HuH-7.5 (cell line): ENCODE data around the gene MBD2.
"Not testable (repeated sequence)": the region's sequence is repeated elsewhere in the genome, so short reads cannot be mapped to it uniquely, and the experiment has no call there.

Source experiments
- DNase-seq: peaks from one replicate; pipeline ENCODE4 v3.0.0; 2011; ENCODE audit warnings: low spot score

MBD2 gene

DNA sequence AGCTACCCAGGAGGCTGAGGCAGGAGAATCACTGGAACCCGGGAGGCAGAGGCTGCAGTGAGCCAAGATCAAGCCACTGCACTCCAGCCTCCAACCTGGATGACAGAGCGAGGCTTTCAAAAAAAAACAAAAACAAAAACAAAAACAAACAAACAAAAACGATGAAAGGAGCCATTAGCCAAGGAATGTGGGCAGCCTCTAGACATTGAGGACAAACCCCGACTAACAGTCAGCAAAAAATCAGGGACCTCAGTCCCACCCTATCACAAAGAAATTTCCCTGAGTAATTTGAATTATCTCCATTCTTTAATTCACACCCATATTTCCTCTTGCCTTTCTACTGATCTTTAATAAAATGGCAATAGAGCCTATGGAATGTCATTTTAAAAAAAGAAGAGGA lies 75.8 kb downstream of the MBD2 start:
- no peak for DNase-seq

GRCh38 chr18:54148151-54148550 lies 76.3 kb downstream of the MBD2 start:
- DNase-seq: no peak

DNA sequence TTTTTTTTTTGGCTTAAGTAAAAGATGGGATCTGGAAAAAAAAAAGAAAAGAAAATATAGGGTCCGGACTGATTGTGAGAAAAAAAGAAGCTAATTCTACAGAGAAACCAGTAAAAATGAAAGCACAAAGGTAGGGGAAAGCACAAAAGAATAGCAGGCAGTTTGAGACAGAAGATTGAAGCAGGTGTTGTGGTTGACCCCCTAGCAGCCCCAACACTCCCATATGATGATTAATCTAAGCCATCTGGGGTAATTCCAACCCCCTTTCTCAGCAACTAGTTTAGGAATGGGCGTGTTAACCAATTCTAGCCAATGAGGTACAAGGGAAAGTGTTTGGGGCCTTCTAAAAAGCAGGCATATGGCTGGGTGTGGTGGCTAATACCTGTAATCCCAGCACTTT lies 77.0 kb downstream of the MBD2 start:
- DNase-seq: no peak

DNA sequence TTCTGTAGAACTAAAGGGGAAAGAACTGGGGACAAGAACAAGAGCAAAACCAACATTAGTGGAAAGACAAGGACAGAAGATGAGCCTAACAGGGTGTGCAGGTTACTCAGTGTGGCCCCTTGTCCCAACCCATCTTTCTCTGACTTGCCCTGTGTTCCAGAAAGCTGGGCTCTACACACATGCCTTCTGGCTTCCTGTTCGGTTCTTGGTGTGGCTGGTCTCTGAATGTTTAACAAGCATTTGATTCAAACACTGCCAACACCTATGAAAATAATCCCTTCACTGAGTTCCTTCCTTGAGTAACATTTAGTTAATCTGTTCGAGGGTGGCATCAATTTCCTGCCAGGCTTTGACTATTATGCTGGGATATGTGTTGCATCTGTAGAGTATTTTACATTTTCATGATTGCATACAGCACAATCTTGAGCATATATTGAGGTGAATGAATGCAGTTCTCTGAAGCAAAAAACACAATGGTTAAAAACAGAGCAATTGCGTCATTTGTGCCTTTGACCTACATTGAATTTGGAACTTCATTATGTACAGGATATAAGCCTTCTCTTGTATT lies 83.3 kb downstream of the MBD2 start:
- no peak for DNase-seq

- DNase-seq: no peak
These were observed 83.8 kb downstream of the MBD2 start for GRCh38 chr18:54140641-54141040.

- no peak for DNase-seq
These were observed 89.3 kb downstream of the MBD2 start for GRCh38 chr18:54135216-54135615.

GRCh38 chr18:54134053-54134452 lies 90.4 kb downstream of the MBD2 start:
- no peak for DNase-seq

- no peak for DNase-seq
These were observed 93.8 kb downstream of the MBD2 start for GRCh38 chr18:54130631-54131030.

- no peak for DNase-seq
These were observed 94.3 kb downstream of the MBD2 start for GRCh38 chr18:54130177-54130576.

DNA sequence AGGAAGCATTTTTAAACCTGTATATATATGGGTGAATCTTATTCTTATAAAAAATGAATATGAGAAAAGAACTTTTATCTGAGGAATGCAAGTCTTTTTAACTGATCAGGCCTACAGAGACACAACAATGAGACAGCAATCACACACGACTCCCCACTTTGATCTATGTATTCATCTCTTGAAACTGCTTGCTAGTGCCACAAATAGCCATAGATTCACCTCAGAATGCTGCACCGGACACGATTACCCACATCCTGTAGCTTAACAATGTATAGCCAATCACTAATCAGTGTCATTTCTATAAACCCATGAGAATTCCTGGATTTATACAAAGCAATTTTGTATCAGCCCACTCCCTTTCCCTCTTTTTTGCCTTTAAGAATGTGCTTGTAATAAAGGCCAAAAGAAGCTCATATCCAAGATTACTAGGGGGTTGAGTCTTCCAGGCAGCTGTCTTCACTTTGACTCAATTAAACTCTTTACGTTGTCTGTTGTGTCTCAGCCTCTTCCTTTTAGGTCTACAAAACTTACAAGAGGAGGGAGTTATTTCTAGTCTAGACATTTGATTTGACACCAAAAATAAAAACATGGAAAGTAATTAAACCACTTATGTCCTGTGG lies 94.9 kb downstream of the MBD2 start:
- DNase-seq: no peak

DNA sequence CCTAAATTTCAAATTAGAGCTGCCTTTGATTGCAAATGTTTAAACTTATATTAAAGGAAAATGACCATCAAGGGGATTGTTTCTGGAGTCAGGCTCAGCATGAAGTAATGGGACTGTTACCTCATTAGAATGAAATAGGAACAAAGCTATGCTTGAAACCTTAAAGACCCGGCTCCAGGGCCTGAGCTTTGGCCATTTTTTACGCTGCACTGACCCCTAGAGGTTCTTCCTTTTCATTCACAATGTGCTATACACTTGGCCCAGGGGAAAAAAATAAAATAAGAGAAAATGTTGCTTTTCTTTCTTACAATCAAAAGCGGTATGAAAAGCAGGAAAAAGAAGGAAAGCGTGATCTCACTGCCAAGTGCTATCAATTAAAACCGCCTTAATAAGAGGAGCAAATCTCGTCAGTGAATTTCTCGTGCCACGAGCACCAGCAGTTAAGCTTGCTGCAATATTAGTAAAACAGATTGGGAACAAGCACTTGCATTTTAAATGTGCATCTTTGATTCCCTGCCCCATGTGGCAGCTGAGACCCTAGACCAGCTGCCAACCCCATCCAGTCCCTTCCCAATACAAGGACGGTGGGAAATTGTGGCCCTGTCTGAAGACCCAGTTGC lies 96.6 kb downstream of the MBD2 start:
- DNase-seq: peak; percentile 9

DNA sequence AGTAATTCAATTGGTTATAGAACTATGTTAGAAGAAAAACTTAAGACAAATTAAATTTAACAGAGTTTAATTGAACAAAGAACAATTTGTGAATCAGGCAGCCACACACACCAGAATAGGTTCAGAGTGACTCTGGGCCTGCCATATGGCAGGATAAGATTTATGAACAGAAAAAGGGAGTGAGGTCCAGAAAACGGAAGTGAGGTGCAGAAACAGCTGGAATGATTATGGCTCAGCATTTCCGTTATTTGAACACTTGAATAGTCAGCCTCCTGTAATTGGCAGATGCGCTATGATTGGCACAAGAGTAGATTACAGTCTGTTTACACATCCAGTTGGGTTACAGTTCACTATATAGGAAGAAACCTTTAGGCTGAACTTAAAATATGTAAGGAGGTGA lies 99.0 kb downstream of the MBD2 start:
- no peak for DNase-seq

GRCh38 chr18:54123720-54124440 lies 100.6 kb downstream of the MBD2 start:
- not testable (repeated sequence) for DNase-seq

DNA sequence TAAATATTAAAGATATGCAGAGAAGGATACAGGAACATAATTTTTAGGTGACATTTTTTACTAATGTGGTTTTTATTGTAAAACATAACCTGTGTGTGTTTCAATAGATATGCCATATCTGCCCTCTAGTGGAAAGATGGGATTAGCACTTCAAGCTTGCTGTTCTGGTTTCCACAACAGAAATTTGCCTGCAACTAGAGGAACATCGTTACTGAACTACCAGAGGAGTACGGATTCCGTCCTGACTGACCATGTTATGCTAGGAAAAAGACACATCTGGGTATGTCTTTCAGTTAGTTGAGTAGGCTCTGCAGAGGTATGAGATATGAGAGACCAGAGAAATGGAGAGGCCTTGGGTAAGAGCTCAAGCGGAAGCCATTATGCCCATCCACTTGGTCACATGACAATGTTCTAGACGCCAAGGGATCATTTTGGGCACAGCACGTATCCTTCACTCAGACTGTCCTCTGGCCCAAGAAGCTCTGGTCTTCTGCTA lies 104.9 kb downstream of the MBD2 start:
- DNase-seq: peak; percentile 6

- DNase-seq: no peak
These were observed 106.4 kb downstream of the MBD2 start for GRCh38 chr18:54117853-54118773.

GRCh38 chr18:54116541-54117257 lies 107.8 kb downstream of the MBD2 start:
- DNase-seq: no peak

GRCh38 chr18:54112356-54112755 lies 112.1 kb downstream of the MBD2 start:
- no peak for DNase-seq

DNA sequence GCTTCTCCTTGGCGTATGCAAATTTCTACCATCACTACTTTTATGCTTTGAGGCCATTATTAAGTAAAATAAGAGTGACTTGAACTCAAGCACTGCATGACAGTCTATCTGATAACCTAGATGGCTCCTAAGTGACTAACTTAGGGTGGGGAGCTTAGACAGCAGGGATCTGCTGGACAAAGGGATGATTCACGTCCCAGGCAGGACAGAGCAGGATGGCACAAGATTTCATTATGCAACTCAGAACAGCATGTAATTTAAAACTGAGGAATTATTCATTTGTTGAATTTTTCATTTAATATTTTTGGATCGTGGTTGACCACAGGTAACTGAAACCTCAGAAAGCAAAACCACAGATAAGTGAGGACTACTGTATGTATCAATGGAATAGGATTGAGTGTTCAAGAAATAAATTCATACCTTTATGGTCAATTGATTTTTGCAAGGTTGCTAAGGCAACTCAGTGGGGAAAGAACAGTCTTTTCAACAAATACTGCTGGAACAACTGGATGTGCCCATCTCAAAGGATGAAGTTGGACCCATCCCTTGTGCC lies 115.3 kb downstream of the MBD2 start:
- no peak for DNase-seq

DNA sequence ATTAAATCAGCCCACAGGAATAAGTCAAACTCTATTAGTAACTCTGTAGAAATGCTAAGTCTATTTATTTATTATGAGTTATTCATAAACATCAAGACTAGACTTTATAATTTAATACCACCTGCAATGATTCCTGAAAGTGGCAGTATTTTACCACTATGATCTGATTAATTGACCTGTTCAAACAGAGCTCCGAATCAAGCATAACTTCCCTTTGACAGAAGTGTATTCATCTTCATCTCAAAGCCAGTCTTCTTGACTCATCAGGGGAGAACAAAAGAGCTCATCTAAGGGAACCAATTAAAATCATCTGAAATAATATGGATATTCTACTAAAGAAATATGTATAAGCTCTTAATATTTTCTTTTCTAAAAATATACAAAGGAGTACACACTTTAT lies 122.3 kb downstream of the MBD2 start:
- DNase-seq: no peak
